Measurements from ENCODE around the gene IFFO2.
A peak's percentile ranks its signal among the peaks of the same experiment; 100 is the strongest.

IFFO2 gene

DNA sequence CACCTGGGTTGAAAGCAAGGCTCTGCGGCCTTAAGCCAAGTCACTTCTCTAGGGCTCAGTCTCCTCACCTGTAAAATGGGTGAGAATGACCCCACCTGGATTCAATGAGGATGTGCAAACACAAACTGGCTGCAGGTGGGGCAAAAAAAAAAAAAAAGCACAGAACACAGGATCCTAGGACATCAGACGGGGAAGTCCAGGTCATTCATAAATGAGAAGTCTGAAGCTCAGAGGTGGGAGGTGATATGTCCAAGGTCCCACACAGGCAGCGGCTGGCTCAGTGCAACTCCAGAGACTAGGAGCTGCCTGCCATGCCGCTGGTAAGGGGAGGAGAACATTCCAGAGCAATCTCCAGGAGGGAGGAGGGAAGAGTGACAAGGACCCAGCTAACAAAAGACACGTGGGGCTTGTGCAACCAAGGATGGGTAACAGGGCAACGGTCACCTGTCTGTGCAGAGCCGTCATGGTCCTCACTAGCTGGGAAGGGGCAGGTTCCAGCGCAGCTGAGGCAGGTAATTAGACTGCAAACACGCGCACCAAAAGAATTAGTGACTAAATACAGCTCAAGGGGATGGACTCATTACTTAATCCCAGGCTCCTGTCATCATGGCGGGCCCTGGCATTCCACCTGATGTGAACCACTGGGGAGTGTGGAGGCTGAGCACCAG lies 19.5 kb downstream of the IFFO2 start:
- no peak for DNase-seq (ENCODE audit: low spot score)

DNA sequence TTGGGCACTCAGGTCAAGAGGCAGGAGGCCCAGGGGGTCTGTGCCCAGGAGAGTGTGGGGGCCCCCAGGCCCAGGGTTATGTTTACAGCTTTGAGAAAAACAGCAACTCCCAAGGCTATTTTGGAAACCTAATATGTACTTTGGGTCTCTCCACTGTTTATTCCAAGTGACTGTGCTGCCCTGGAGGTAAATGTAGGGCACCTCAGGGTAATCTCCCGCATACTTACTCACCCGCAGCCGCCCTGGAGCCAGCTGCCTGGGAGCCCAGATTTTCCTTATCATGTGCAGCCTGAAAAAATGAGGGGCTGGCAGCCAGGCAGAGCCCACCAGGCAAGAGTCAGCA lies 20.0 kb downstream of the IFFO2 start:
- DNase-seq (ENCODE audit: low spot score) = no peak

DNA sequence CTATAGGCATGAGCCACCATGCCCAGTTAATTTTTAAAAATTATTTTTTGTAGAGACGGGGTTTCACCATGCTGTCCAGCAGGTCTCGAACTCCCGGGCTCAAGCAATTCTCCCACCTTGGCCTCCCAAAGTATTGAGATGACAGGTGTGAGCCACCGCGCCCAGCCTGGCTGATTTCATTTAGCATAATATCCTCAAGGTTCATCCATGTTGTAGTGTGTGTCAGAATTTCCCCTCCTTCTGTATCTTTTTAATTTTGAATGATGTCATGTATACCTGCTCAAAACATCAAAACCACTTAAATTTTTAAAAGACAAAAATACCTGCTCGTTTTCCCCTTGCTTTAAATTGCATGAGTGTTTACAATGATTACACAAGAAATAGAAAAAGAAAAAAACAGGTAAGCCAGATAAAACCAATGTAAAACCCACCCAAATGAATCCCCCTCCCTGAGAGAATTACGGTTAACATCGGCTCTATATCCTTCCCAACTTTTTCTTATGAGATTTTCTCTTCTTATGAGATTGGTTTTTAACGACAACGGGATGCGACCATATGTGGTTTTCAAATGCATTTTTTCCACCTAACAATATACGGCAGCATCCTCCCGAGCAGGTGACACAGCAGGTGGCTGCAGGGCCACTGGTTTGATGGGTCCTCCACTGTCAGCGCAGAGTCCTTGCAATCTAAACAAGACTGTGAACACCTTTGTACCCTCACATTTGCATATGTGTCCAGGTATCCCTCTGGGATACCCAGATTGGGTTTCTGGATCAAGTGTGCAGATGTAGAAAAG lies 22.1 kb downstream of the IFFO2 start:
- no peak for DNase-seq (ENCODE audit: low spot score)

DNA sequence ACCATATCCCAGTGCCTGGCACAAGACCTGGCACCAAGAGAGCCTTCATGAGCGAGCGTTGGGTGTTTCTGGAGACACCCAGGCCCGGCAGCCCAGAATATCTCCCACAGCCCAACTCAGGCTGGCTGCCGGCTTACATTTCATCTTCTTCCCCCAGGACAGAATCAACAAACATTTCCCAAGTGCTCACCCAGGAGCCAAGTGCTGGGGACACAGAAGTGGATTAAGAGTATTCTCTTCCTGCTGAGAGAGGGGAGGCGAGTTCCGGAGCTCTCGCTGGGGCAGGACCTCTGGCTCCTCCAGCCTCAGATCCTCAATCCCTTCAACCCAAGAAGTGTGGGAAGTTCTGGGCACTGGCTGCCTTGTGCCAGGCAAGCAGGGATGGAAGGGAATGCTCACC lies 23.6 kb downstream of the IFFO2 start:
- no peak for DNase-seq (ENCODE audit: low spot score)

DNA sequence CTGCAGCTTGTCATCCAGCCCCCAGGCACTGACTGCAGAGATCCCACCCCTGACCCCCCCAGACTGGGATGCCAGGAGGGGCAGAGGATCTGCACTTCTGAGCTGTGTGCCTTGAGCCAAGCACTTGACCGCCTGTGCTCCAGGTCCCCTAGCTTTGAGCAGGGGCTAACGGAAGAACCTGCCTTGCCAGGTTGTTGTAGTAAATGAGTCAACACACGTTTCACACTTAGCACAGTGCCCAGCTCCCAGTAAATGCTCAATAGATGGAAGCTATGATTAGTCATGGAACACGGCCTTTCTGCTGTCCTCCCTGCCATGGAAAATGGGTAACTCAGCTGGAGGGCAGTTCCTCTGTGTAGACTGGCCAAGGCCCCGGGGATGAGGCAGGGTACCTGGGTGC lies 24.1 kb downstream of the IFFO2 start:
- DNase-seq (ENCODE audit: low spot score) = no peak

DNA sequence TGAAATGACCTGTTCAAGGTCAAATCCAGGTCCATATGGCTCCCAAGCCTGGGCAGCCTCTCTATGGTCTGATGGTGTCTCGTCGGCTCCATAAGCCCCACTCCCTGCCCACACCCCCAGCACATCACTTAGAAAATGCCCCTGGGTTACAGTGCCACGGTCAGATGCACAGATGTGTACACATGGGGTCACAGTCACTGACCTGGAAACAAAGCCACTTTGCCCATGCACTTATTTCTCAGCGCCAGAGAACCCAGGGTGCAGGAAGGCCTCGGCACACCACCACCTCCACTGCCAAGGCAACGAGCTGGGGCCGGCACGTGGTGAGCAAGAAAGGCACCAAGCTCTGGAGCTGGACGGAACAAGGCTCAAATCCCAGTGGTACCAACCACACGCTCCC lies 24.7 kb downstream of the IFFO2 start:
- no peak for DNase-seq (ENCODE audit: low spot score)

DNA sequence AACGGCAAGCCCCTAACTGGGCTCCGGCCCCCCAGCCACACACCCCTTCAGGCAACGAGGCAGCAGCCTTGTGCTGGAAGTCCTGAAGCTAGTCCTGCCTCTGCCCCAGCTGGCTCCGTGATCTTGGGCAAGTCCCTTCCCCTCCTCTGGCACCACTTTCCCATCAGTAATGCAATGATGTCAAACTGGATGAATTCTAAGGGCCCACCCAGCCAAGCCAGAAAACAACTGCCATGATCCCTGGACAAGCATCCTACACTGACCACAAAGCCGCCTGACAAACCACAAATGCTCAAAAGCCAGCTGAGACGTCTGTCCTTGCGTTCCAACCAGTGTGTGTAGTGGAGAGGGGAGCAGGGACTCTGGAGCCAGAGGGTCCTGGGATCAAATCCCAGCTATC lies 26.8 kb downstream of the IFFO2 start:
- no peak for DNase-seq (ENCODE audit: low spot score)

DNA sequence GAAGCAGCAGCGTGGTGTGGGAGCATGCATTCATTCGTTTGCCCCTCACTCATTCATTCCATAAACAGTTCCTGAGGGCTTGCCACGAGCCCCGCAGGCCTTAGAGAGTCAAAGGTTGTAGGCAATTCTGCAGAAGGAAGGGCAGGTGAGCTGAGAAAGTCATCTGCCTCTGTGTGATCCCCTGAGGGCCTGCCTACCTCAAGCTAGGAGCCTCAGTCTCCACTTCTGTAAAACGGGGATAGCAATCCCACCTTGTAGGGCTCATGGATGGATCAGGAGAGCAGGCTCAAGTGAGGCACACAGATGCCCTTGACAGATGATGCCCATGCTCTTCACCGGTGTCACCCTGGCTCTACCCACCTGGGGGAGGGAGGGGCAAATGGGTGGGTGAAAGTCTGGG lies 27.5 kb downstream of the IFFO2 start:
- DNase-seq (ENCODE audit: low spot score) = no peak

DNA sequence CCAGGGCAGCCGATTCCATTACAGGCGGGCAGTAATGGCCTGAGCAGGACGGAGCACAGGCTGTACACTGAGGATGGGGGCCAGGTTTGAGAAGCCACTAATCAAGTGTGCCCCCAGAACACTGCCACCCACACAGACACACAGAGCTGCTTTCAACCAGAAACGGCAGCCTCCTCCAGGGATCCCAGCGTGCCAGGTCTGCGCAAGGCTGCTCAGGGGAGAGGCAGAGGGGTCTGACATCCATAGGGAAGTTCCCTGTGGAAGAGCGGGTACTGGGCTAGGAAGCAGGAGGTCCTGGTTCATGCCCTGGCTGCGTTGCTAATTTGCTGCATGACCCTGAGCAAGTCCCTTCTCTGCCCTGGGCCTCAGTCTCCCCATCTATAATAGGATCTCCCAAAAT lies 28.1 kb downstream of the IFFO2 start:
- DNase-seq (ENCODE audit: low spot score) = no peak

DNA sequence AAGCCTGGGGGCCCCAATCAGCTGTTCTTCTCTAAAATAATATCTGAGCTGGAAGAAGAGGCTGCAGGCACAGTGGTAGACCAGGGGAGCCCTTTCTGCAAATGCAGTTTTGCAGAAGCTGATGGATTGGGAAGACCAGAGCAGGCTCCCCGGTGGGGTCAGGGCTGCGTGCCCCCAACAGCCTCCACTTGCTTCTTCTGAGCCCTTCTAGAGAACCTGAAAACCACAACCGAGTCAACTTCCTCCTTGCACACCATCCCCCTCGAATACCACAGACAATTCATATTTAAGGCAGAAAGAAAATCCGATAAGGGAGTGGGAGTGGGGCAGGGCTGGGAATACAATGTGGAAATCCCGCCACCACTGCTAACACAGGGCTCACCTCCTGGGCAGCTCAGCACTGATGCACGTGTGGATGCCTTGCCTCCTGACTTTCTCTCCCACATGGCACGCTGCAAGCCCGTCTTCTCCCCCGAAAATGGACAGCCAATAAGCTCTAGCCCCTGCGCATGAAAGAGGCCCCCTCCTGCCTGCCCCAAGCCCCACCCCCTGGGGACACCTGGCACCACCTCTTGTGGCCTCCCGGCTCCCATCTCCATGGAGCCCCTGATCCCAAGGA lies 28.7 kb downstream of the IFFO2 start:
- peak; percentile 51 for DNase-seq (ENCODE audit: low spot score)

DNA sequence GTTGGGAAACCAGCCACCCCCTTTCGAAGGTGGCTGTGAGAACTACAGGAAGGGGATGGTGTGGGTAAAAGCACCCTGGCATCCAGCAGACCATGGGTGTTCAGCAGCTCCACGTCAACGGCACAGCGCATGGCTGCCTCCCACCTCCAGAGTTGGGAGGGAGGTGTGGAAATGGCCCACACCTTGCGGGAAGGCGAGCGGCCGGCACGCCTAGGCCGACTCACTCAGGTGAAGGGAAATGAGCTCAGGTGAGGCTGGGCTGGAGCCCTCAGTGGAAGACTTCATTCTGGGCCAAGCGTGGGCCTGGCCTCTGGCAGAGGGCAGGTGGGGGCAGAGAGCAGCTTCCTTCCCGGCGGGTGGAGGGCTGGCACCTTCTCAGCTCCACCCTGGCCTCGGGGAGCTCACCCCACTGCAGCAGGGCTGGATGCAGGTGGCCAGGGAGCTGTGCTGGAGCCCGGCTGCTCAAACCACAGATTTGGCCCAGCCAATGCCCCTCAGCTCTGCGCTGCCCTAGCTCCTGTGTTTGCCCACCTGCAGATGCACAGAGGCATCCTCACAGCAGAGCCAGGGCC lies 29.3 kb downstream of the IFFO2 start:
- DNase-seq (ENCODE audit: low spot score) = peak; percentile 28

DNA sequence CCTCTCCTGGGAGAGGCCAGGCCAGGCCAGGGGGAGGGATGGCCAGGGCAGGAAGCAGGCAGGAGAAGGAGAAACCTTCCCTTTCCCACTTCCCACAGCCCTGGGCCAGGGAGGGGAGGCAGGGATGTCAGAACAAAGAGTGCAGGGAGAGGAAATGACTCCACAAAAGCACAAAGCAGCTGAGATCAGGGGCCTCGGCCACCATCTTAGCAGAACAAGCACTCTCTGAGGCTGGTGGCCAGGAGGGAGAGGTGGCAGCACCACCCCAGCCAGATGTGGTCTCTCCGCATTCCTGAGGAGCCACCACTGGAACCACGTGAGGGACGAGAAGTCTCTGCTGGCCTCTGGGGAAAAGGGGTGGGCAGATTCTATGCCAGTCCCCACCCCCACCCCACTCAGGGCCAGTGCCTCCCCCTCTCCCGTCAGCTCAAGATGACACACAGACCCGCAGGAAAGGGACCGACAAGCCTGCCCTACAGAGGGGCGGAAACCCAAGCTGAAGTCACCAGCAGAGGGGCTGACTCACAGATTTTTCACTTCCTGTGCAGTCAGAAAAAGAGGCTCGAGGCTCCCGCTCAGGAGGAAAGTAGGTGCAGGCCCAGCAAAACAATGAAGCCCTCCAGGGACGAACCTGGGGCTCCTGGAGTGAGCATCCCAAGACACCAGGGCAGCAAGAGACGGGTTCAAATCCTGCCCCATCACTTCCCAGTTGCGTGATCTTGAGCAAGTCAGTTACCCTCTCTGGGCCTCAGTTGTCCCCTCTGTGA lies 30.0 kb downstream of the IFFO2 start:
- DNase-seq (ENCODE audit: low spot score) = peak; percentile 89

DNA sequence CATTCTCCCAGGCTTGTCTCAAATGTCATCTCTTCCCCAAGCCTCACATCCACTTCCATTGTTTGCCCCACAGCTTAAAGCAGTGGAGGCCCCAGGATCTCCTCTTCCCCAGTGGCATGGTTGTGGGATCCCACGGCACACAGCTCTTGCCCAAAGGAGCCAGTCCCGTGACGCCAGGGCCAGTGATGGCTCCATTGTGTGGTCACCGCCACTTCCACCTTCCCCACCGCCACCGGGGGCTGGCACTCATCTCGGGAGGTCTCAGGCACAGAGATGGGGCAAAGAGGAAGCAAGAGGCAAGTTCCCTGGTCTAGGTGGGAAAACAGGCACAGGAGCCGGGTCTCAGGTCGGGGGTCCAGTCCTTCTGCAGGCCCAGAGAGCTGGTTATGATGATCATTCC lies 31.2 kb downstream of the IFFO2 start:
- DNase-seq (ENCODE audit: low spot score) = no peak

DNA sequence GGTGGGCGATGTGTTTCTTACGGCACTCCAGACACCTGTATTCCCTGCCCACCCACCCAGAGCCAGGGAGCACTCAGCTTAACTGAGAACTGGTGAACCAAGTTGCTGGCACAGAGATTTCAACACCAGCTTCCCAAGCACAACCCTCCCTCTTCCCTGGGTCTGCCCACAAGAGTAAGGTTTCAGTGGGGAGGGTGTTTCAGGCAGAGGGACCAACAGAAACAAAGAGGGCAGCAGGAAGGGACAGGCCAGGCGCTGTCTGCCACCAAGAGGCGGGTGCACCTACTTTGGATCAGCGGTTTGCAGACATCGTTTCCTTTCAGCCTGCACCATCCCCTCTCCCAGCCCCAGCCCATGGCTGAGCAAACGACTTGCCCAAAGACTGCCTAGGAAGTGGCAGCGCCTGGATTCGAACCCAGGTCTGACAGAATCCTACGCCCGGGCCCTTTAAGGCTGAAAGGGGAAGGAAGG lies 32.2 kb downstream of the IFFO2 start:
- no peak for DNase-seq (ENCODE audit: low spot score)

DNA sequence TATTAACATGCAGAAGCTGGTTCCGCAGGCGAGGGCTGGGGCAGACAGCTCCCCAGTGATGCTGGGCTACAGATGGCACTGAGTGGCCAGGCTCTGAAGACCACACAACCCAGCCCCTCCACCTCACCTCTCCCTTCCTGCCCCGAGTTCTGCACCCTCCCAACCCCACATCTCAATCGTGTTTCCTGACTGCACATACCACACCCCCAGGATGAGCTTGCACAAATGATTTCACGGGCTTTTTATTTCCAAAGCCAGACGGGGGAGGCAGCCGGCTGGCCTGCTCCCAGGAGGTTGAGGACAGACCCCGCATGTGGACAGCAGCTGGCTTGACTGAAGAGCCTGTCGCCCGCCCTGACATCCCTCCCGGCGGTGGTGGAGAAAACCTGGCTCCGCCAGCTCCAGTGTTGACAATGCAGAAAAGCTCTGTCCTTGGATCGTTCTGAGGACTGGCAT lies 32.7 kb downstream of the IFFO2 start:
- DNase-seq (ENCODE audit: low spot score) = no peak

DNA sequence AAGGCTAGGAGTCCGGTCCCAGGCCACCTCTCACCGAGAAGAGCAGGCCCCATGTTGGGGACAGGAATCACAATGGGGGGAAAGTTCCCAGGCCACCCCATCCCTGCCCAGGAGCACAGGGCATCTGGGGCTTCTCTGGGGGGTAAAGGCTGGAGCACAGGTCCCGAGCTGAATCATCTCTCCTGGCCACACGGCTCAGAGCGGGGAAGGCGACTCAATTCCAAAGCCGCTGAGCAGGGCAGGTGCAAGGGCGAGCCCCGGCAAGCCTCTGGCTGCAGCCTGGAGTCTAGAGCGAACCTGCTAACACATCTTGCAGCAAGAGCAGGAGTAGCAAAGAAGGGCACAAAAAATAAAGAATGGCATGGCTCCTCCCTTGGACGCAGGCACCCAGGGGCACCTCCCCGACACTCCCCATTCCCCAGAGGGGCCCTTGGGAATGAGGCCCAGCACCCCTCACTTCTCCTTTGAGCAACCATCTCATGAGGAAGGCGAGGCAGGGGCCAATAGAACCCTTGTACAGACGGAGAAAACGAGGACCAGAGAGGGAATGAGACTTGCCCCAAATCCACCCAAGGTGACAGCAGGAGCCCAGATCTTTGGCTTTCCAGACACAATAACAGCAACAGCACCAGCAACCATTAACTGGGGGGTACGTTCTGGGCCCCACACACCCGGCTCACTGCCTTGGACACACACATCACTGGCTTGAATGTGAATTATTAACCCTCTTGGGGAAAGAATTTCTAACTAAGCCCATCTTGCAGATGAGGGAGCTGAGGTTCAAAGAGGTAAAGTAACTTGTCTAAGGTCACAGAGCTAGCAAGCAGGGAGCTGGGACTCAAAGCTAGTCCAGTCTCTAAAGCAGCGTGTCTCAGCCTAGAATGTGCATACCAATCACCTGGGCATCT lies 33.4 kb downstream of the IFFO2 start:
- no peak for DNase-seq (ENCODE audit: low spot score)

DNA sequence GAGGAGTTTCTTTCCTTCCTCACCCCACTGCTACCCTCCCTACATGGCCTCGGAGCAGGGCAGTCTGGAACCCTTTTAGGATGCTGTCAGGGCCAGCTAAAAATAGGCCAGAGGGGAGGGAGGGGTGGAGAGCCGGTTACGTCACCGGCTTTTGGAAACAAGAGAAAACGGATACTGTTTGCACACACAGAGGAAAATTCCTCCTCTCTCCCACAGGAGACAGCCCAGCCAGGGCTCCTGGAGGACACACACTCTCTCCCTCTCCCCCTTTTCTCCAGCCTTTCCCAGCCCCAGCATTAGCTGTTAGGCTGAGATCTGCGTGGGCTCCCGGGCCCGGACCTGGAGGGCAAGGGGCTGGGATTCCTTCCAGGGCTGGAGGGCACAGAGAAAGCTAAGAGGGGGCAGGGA lies 34.2 kb downstream of the IFFO2 start:
- DNase-seq (ENCODE audit: low spot score) = no peak

DNA sequence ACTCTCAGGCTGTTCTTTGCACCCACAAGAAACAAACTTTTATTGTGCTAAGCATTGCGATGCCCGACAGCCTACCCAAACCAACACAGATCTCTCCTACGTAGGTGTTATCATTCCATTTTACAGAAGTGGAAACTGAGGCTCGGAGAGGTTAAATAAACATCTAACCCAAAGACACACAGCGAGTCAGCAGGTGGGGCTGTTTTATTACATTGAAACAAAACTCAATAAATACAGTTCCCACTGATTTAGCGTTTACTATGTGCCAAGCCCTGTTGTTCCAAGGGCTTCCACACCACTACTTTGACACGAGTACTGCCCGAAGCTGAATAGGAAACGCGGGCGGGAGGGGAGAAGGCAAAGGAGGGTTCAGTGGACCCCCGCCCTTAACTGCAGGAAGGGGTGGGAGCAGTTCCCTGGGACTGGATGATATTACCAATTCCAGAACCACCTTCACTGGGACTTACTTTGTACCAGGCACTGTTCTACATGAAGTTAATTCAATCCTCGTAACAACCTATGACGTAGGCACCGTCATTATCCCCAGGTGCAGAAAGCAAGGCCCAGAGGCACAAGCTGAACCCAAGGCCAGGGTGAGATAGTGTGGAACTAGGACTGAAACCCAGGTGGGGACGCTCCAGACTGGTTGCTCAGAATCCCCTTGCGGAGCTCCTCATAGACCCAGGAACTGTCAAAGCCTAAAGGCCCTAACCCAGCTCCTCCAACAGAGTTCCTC lies 34.8 kb downstream of the IFFO2 start:
- DNase-seq (ENCODE audit: low spot score) = no peak

DNA sequence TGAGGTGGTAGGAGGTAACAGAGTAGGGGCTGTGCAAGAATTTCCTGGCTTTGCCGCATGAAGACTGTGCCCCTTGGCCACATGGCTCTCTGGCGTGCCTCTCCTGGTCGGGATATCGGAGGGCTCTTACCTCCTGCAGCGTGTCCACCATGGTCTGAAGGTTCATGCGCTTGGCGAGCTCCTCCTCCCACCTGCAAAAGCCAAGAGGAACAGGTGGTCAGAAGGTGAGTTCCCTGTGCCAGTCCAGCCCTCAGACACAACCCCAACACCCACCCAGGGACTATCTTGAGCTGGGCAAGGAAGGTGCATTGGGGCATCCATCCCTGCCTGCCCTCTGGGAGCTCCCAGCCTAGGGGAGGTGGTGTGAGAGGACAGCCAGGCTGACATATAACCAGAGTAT lies 35.5 kb downstream of the IFFO2 start:
- DNase-seq (ENCODE audit: low spot score) = no peak

DNA sequence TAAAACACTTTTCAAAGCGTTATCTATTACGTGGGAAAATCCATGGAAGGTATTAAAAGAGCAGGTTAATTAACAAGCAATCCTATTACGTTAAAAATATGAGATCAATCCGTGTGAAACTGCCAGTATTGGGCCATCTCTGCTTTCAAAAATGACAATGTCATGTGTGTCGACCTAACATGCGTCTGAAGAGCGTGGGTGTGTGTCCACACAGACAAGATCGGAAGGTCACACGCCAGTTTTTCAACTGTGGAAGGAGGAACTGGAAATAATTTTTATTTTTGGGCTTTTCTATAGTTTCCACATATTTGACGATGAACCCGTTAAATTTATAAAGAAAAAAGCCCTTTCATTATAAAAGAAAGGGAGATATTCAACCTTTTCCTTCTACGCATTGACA lies 36.5 kb downstream of the IFFO2 start:
- no peak for DNase-seq (ENCODE audit: low spot score)
